NCI-H2227 treated with DMSO at 0.1 percent for 48 hours (cell line): ENCODE measurements around the gene BRI3.

Experiments
- DNase-seq: peaks from one replicate; lab custom pipeline; 2025; lab: John Stamatoyannopoulos, UW

Gene BRI3, protein sequence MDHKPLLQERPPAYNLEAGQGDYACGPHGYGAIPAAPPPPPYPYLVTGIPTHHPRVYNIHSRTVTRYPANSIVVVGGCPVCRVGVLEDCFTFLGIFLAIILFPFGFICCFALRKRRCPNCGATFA

DNA sequence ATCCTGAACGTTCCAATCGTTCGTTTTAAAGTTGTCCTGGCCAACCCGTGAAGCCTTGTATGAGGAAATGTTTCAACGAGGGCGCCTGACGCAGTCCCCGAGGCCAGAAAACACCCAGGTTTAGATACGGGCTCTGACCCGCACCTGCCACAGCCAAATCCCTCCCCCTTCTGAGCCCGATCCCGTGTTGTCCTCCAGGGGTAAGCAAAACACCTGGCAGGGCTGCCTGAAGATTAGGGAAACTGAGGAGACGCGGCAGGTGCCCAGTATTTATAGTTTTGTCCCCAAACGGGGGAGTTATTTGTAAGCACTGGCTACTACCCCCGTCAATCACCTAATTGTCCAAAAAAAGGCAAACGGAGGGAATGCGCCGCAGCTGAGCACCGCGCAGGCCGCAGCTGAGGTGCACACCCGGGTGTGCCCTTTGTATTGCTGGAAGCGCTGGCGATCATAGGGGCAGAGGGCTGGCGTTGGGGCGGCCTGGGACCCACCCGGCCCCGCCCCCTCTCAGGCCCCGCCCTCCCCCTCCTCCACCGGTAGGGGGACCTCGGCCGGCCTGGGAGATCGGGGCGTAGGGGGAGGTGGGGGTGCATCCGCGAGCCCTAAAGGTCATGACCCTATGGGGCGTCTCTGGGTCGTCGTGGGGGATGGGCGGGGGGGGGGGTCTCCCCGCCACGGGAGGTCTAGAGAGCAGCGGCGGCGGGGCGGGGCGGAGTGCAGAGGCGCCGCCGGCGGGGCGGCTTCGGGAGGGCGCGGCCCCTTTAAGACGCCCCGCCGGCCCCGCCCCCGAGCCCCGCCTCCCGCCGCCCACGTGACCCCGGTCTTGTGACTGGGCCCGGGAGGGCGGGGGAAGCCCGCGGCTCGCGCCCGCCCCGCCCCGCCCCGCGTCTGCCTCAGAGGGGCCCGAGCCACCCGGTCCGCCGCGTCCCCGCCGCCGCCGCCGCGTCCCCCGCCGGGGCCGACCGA, at the start of gene BRI3:
TSS of gene BRI3 (plus strand) at position 896 of the 966 bp plus-strand sequence. CDS start 110 bp downstream, outside the sequence.
- peak; percentile 81 for DNase-seq

DNA sequence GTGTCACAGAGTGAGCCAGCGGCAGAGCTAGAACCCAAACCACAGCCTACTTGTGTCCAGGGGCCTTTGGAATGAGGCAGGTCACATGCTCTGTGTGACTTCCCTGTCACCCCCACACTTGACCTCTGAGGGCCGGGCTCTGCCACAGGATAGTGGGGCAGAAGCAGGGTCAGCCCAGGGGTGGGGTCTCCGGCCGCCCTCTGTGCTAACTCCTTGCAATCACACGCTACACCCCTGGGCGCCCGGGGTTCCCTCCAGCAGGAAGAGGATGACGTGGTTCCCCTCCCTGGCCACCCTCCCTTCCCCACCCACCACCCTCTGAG, 49.3 kb upstream of the BRI3 start:
- DNase-seq: no peak

DNA sequence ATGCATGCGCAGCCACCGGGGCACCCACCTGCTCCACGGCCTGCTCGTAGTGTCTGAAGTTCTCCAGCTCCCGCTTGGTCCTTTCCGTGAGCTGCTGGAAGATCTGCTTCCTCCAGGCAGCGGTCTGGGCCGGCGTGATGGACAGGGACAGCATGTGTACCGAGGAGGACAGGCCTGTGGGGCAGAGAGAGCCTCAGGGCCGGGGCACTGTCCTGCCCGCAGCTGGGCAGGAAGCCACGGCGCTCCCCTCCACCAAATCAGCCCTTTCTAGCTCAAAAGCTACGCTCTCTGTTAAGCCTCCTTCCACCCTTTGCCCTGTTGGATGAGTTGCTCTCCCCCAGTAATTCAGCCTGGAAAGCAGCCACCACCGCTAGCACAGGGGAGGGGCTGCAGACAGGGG, 48.7 kb upstream of the BRI3 start:
- no peak for DNase-seq

DNA sequence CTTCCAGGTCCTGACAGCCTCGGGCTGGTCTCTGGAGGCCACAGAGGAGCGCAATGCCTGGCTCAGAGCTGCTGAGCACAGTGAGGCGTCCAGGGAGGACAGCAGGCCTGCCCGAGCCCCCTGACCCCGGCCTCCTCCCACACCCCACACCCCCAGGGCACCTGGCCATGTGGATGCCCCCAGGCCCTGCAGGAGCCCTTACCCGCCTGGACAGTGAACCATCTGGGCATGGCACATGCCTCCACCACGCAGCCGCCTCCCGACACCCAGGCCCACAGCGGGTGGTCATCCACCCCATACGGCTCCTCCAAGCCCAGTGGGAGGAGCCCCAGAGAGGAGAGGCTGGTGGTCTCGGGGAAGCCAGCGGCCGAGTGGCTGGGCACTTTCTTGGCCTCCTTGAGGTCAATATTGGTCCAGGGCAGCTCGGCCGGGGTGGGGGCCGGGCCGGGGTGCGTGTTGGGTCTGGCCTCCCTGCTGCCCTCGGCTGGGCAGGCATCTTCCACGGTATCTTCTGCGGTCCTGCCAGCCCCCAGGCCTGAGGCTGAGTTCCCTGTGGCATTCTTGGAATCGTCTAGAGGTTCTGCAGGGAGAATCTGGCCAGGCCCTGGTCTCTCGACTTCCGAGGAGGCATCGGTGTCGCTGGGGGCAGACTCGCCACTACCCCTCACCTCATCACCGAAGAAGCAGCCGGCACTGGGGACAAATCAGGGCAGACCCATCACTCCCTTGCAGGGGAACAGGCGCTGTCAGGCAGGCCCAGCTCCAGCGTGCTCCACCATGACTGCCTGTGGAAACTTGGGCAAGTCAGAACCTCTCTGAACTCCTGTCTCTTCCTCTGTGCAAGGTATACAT, 48.0 kb upstream of the BRI3 start:
- DNase-seq: no peak

DNA sequence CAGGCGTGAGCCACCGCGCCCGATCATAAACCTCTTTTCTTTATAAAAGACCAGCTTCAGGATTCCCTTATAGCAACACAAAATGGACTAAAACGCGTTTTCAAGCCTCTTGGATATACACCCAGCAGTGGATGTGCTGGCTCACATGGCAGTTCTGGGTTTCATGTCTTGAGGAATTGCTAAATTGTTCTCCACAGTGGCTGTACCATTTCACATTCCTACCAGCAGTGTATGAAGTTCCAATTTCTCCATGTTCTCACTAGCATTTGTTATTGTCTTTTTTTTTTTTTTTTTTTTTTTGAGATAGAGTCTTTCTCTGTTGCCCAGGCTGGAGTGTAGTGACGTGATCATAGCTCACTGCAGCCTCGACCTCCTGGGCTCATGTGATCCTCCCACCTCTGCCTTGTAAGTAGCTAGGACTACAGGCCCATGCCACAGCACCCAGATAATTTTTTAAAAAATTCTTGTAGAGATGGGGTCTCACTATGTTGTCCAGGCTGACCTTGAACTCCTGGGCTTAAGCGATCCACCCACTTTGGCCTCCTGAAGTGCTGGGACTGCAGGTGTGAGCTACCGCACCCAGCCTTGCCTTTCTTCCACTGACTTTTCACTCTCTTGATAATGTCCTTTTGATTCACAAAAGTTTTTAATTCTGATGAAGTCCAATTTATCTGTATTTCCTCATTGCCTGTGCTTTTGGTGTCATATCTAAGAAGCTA, 46.9 kb upstream of the BRI3 start:
- DNase-seq: no peak

DNA sequence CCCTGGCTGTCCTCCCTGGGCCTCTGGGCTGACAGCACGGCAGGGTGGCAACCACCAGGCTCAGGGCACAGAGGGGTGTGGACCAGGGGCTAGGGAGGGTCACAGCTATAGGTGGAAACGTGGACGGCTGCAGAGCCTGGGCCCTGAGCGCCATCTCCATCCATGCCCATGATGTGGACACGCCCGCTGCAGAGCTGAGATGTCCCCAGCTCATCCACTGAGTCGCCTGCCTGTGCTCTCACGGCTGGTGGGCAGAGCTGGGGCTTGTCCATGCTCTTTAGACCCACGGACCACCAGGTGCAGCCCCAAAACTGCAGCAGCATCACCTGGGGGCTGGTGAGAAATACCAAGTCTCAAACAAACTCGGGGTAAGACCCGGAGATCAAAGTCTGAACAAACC, 45.6 kb upstream of the BRI3 start:
- no peak for DNase-seq

DNA sequence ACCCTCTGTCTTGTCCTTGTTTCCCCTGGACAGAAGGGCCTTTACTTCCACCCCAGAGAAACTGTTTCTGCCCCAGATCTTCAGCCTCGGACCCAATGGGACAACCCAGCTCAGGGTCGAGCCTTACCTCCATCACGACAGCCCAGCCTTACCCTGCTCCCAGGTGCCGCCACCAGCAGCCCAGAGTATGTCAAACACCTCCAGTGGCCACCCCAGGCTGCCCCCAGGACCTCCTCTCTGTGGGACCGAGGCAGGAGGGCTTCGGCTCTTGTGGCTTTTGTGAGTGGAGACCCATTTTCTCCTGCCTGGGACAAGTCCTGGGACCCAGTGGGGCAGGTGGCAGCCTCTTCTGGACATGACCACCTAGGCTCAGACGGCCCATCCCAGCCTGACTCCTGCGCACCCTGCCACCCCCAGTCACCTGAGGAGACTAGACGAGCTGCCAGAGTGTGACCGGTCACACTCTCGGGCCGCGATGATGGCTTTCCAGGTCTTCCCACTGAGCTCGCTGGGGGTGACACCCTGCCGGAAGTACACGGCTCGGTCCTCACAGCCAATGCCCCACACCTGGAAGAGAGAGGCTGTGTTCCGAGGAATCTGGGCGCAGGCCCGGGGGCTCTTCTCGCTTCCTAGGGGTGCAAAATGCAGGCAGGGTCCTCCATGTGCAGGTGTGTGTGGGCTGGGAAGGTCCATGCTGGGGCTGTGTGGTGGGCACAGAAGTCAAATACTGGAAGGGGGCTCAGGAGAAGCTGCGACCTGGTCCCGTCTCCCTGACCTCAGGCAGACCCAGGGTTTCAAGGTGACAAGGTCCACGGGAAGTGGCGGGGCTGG, 44.9 kb upstream of the BRI3 start:
- no peak for DNase-seq

DNA sequence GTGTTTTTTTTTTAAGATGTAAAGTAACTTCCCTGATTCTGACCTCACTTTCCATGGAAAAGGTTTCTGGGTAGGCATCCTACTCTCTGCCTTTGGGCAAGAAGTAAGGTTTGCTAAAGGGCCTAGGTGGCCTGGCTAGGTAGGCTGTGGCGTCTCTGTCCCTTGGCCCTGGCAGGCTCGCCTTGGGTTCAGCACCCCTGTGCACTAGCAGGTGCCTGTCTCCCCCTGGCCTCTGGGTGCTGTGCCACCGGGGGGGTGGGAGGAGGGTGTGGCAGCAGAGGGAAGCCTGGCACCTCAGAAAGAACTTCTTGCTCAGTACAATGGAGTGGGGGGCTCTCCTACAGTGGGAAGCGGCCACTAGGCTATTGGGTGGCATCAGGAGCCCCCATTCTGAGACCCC, 43.4 kb upstream of the BRI3 start:
- no peak for DNase-seq

DNA sequence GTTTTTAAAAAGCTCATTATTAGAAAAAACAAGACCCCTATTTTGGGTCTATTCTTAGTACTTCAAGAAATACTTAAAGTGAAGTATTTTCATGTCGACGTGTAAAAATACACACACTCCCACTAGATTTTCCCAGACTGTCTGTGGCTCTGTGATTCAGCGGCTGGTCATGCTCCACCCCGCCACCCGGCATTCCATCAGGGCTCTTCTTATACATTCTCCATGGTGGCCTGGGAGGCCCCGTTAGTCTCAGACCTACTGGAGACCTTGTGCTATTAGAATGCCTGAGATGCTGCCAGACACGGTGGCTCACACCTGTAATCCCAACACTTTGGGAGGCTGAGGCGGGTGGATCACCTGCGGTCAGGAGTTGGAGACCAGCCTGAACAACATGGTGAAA, 42.5 kb upstream of the BRI3 start:
- DNase-seq: no peak

DNA sequence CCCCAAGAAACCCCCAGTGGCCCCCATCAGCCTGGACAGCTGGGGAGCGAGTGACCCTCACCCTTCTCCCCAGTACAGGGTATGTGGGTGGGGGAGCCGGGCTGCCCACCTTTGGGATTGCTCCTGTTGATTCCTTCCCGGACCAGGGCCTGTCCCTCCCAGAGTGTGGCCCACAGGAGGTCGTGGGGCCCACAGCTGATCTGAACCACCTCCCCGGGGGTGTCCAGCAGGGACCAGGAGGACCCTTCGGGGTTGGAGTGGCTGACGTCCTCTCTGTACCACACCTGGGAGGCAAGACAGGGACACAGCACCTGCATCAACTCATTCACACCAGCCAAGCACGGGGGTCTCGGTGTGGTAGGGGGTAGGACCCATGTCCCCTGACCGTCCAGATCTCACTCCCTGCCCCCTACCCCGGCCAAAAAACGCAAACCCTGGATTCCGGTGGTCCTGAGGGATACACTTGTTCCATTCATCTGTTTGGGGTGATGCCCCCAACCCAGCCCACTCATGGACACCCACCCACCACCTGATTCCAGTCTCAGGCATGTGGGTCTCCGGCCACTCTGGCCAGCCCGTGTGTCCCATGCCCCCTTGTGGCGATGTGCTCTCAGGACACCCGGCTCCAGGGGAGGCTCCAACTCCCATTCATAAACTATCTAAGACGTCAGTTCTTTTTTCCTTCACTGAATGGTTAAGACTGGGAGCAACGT, 40.4 kb upstream of the BRI3 start:
- DNase-seq: no peak

DNA sequence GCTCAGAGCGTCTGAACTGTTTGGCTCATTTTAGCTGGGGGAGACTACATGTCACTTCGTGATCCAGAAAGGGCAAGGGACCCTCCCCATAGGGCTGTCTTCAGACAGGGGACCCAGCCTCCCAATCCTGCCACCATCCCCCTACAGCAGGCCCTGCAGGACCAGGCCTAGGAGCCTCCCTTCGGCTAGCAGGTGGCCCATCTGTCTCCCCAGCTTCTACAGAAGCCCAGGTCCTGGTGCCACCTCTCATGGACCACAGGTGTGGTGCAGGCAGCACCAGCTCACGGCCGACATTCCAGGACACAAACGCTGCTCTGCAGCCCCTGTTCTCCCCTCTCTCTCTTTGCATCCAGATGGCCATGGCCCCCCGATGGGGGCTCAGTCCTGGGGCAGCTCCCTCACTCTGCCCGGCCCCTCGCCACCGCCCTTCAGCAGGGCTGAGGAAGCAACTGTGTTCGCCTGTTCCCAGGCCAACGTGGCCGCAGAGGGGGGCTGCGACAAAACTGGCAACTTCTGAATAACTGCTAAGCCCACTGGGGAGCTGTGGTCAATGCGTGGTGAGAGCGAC, 39.7 kb upstream of the BRI3 start:
- DNase-seq: no peak

DNA sequence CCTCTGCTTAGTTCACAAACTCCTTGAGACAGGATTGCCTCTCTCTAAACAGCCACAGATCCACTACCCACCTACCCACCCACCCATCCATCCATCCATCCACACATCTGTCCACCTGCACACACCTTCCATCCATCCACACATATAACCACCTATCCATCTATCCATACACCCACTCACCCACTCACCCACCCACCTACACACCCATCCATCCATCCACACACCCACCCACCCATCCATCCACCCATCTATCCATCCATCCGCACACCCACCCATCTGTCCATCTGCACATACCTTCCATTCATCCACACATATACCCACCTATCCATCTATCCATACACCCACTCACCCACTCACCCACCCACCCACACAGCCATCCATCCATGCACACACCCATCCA, 39.1 kb upstream of the BRI3 start:
- DNase-seq: no peak

DNA sequence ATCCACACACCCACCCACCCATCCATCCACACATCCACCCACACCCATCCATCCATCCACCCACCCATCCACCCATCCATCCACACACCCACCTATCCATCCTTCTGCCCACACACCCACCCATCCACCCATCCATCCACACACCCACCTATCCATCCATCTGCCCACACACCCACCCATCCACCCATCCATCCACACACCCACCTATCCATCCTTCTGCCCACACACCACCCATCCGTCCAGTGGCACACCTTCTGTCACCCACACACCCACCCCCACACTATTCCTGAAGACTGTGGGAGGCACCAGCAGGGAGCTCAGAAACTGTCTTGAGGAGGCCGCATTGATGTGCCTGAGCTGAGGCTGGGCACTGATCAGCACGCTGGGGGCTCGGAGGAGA, 38.6 kb upstream of the BRI3 start:
- no peak for DNase-seq

DNA sequence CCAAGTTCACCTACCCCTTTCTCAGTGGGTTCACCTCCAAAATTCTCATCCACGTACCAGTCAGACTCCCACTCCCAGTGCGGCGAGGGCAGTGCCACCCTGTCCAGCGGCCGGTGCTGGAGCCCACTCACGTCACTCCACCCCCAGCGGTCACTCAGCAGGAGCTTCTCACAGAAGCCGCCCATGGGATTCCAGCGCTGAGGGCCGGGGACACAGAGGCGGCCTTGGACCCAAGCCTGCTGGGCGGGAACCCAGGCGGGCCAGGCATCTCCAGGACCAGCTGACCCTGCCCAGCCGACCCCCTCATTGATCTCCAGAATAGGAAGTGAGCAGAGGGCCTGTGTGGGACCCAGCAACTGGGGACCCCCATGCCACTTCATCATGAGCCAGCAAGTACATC, 36.6 kb upstream of the BRI3 start:
- no peak for DNase-seq

DNA sequence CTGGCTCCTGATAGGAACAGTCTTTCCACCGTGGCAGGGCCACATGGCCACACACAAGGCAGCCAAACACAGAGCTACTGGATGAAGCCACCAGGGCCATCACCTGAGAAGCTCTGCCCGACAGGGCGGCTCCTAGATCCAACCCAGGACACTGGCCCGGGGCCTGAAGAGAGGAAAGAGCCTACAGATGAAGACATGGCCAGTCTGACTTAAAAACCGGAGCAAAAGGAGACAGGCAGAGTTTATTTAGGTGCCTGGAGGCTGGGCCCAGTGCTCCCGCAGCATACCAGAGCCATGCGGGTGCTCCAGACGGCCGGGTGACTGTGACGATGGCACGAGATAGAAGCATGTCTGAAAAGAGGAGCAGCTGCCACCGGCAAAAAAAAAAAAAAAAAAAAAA, 33.3 kb upstream of the BRI3 start:
- DNase-seq: no peak

DNA sequence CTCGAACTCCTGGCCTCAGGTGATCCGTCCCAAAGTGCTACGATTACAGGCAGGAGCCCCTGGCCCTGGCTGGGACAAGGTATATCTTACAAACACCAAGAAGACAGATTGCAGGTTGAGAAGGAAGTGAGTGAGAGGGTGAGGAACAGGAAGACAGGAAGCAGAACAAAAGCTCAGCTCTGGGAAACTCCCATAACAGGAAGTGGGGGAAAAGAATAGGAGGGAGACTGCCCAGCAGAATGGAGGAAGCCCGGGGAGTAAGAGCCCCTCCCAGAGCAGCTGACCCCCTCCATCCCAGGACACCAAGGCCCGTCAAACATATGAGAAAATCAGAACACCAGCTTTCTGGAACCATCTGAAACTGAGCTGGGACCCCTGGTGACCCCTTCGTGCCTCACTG, 32.4 kb upstream of the BRI3 start:
- DNase-seq: no peak

DNA sequence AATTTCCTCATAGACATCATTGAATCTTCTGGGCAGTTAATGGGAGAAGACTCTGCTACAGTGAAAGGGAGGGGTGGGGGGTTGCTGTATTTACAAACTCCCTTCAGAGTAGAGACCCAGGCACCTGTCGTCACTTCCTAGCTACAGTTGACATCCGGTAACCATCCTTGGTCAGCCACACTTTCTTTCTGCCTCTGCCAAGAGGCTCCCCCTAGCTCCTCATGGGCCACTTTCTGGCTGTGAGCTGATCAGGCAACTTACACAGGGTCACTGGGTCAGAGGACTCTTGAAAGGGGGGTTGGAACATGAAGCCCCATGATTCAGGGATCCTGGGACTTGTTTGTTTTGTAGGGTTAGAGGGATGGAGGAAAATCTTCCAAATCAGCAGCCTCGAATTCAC, 30.7 kb upstream of the BRI3 start:
- no peak for DNase-seq

DNA sequence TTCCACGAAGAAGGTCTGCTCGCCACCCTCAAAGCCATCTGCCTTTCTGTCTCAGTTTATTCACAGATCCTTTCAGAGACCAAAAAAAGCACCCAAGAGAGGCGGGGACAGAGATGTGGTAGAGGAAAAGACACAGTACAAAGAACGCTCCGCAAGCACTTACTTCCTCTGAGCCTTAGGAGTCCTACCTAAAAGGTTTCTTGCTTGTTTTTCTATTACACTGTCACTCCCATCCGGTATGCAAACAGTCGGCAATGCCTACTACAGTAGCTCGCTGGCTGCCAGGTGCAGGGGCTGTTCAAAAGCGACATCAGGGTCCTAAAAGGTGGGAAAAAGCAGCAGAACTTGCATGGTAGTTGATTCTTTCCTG, 30.3 kb upstream of the BRI3 start:
- peak; percentile 36 for DNase-seq

DNA sequence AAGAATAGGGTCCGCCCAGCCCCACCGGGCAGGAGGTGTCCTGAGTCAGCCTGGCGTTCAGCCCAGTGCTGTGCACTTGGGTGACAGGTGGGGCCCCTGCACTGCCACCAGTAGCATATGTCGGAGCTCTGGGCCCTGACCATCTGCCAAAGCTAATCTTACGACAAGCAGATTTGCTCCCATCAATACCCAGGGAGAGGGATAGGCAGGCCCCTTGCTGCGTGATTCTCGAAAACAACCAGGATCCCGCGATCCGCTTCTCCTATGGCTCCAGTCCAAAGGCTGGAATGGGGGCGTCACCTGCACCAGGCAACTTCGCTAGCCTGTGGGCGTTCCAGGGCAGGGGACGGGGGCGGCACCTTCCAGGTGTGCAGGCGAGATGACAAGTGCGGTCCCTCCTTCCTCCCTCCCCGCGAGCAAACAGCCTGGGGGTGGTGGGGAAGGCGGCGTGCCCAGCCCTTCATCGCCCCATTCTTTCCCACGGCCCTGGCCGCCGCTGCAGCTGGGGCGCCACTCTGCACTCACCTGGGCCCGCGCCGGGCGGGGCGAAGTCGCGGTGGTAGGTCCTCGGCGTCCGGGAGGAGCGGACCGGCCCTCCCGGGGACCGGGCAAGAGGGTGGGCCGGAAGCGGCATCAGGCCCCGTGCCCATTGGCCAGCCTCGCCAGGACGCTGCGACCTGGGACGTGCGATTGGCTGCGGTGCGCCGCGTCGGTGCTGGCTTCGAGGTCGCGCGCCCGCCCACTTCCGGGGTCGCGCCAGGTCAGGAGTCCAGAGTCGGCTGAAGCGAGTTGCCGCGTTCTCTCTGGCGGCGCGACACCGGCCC, 29.7 kb upstream of the BRI3 start, which contains the start of gene TECPR1:
TSS of gene TECPR1 (minus strand) at position 632 of the 824 bp plus-strand sequence. CDS start 6,086 bp downstream, outside the sequence.
- peak; percentile 84 for DNase-seq
